ENCODE results near the gene ZNF281.

- TF ChIP-seq CTCF (IDR thresholded peaks at IDR 0.05) (no peak), POLR2A (IDR thresholded peaks at IDR 0.05) (no peak)
These were observed 9.3 kb downstream of the ZNF281 start for GRCh38 chr1:200400556-200400955.

Data from Peyer's patch (tissue), 4 donors.